ENCODE data around the gene PAM. TPM values are rescaled to one million over a fixed set of nuclear protein-coding genes. Genes with fewer than 3 reads are reported as not detected.

Gene PAM
- total RNA-seq, 1 experiment from 2014 or later: 257 TPM

DNA sequence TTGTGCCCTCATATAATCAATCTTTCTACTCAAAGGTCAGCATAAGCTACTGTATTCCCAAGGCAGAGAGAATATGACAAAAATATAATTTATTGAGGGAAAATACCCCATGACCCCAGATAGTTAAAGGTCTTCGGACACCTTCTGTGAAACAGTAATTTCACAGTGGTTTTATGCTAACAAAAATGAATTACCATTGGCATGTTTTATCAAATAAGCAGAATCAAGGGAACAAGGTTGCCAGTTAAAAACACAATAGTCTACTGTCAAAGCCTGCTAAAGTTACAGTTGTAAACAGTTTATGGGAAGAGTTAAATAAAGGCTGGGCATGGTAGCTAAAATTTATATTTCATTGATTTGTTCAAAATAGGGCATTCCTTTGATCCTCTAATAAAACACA is 210.5 kb downstream of the PAM start:
- intact Hi-C loops (cut with micrococcal nuclease): no loop called here
- BruUV-seq (replicated peaks): no TSS peak
- Histone ChIP-seq H3K4me3 (replicated peaks in 1 of 2; ENCODE audit: low read depth in 1 of 2, low read length in 2 of 2) (no peak overlapping the region), H3K36me3 (ENCODE audit: control insufficient read depth in 1 of 2, insufficient read depth in 2 of 2, low read length in 2 of 2) (peaks cover 0 to 6% of the 10 kb centered on the region in 2 experiments; a peak in 2 of 4 replicates), H3K4me2 (ENCODE audit: low read length) (no peak overlapping the region), H3K9ac (ENCODE audit: low read length) (no peak overlapping the region), H3K27ac (ENCODE audit: low read depth, low read length) (no peak overlapping the region), H3K4me1 (ENCODE audit: control insufficient read depth in 1 of 2, insufficient read depth in 2 of 2, low read length in 2 of 2) (peaks cover 8 to 12% of the 10 kb centered on the region in 2 experiments), H3K9me3 (ENCODE audit: control insufficient read depth in 1 of 2, insufficient read depth in 1 of 2, low read depth in 1 of 2, low read length in 2 of 2) (no peaks in the 10 kb centered on the region), H3K9me2 (ENCODE audit: insufficient read depth) (no peaks in the 10 kb centered on the region), H4K20me1 (ENCODE audit: insufficient read depth) (no peaks in the 10 kb centered on the region), H3K27me3 (ENCODE audit: insufficient read depth, low read length) (no peaks in the 10 kb centered on the region), H2AFZ (ENCODE audit: low read depth, low read length, poor library complexity, severe bottlenecking) (no peak overlapping the region), H3K79me2 (ENCODE audit: insufficient read depth, low read length) (no peaks in the 10 kb centered on the region)
- DNase-seq (ENCODE audit: low read depth, low spot score) (no peak), ATAC-seq (no peak)
- TF ChIP-seq EZH2phosphoT487 (IDR thresholded peaks at IDR 0.05; ENCODE audit: borderline replicate concordance) (no peak), ZNF274 (IDR thresholded peaks at IDR 0.05; ENCODE audit: low read depth, low read length) (no peak), YY1 (IDR thresholded peaks at IDR 0.05; ENCODE audit: extremely low read depth, insufficient replicate concordance, low read depth, low read length) (no peak), RAD21 (IDR thresholded peaks at IDR 0.05; ENCODE audit: low read depth) (no peak), SRF (IDR thresholded peaks at IDR 0.05; ENCODE audit: low read depth) (no peak), TCF7L2 (IDR thresholded peaks at IDR 0.05; ENCODE audit: borderline replicate concordance, extremely low read depth, insufficient read depth, insufficient read length) (no peak), ZFX (IDR thresholded peaks at IDR 0.05) (no peak), SP1 (IDR thresholded peaks at IDR 0.05; ENCODE audit: low read depth) (no peak), CEBPB (IDR thresholded peaks at IDR 0.05; ENCODE audit: low read depth) (no peak), EGR1 (IDR thresholded peaks at IDR 0.05; ENCODE audit: low read depth) (no peak), CBX3 (IDR thresholded peaks at IDR 0.05; ENCODE audit: low read depth) (no peak), JUND (IDR thresholded peaks at IDR 0.05) (no peak), SIN3A (IDR thresholded peaks at IDR 0.05; ENCODE audit: low read depth) (no peak), ELF1 (IDR thresholded peaks at IDR 0.05; ENCODE audit: borderline replicate concordance, low read depth) (no peak)
- TF ChIP-seq, protein P1, sequence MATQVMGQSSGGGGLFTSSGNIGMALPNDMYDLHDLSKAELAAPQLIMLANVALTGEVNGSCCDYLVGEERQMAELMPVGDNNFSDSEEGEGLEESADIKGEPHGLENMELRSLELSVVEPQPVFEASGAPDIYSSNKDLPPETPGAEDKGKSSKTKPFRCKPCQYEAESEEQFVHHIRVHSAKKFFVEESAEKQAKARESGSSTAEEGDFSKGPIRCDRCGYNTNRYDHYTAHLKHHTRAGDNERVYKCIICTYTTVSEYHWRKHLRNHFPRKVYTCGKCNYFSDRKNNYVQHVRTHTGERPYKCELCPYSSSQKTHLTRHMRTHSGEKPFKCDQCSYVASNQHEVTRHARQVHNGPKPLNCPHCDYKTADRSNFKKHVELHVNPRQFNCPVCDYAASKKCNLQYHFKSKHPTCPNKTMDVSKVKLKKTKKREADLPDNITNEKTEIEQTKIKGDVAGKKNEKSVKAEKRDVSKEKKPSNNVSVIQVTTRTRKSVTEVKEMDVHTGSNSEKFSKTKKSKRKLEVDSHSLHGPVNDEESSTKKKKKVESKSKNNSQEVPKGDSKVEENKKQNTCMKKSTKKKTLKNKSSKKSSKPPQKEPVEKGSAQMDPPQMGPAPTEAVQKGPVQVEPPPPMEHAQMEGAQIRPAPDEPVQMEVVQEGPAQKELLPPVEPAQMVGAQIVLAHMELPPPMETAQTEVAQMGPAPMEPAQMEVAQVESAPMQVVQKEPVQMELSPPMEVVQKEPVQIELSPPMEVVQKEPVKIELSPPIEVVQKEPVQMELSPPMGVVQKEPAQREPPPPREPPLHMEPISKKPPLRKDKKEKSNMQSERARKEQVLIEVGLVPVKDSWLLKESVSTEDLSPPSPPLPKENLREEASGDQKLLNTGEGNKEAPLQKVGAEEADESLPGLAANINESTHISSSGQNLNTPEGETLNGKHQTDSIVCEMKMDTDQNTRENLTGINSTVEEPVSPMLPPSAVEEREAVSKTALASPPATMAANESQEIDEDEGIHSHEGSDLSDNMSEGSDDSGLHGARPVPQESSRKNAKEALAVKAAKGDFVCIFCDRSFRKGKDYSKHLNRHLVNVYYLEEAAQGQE (IDR thresholded peaks at IDR 0.05; ENCODE audit: low read depth): no peak
- TF ChIP-seq, protein P2, sequence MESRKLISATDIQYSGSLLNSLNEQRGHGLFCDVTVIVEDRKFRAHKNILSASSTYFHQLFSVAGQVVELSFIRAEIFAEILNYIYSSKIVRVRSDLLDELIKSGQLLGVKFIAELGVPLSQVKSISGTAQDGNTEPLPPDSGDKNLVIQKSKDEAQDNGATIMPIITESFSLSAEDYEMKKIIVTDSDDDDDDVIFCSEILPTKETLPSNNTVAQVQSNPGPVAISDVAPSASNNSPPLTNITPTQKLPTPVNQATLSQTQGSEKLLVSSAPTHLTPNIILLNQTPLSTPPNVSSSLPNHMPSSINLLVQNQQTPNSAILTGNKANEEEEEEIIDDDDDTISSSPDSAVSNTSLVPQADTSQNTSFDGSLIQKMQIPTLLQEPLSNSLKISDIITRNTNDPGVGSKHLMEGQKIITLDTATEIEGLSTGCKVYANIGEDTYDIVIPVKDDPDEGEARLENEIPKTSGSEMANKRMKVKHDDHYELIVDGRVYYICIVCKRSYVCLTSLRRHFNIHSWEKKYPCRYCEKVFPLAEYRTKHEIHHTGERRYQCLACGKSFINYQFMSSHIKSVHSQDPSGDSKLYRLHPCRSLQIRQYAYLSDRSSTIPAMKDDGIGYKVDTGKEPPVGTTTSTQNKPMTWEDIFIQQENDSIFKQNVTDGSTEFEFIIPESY (IDR thresholded peaks at IDR 0.05; ENCODE audit: extremely low read depth, insufficient replicate concordance, low read length): no peak
- TF ChIP-seq, protein P3, sequence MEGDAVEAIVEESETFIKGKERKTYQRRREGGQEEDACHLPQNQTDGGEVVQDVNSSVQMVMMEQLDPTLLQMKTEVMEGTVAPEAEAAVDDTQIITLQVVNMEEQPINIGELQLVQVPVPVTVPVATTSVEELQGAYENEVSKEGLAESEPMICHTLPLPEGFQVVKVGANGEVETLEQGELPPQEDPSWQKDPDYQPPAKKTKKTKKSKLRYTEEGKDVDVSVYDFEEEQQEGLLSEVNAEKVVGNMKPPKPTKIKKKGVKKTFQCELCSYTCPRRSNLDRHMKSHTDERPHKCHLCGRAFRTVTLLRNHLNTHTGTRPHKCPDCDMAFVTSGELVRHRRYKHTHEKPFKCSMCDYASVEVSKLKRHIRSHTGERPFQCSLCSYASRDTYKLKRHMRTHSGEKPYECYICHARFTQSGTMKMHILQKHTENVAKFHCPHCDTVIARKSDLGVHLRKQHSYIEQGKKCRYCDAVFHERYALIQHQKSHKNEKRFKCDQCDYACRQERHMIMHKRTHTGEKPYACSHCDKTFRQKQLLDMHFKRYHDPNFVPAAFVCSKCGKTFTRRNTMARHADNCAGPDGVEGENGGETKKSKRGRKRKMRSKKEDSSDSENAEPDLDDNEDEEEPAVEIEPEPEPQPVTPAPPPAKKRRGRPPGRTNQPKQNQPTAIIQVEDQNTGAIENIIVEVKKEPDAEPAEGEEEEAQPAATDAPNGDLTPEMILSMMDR (IDR thresholded peaks at IDR 0.05 in 2 of 3, conservative IDR thresholded peaks at IDR 0.05 in 1 of 3; ENCODE audit: borderline replicate concordance in 1 of 3, insufficient read depth in 1 of 3, low read depth in 2 of 3, low read length in 2 of 3): no peak
- ChIA-PET CTCF (no interaction called here), RAD21 (ENCODE audit: low non-redundant PET in 1 of 2, low total read pairs in 2 of 2, uncharacterized antibody in 2 of 2, unreplicated experiment in 2 of 2) (no interaction called here), POLR2A (no interaction called here)
